GM12891 (cell line): ENCODE measurements around the gene PLCL1.

Source experiments
- DNase-seq: peaks from one replicate; pipeline ENCODE4 v3.0.0; 2011; ENCODE audit warnings: low spot score; ENCODE audit not compliant: insufficient read length
- FAIRE-seq: peaks from 2 replicates; lab custom pipeline; 2011; peaks lifted over from hg19 to GRCh38; lab: Jason Lieb, UNC
- PAX5 ChIP-seq: IDR thresholded peaks from 2 replicates; pipeline ENCODE4 v1.6.1; 2011; ENCODE audit warnings: low read length, moderate library complexity, mild to moderate bottlenecking; ENCODE audit not compliant: insufficient read depth, severe bottlenecking
- POLR2A ChIP-seq: IDR thresholded peaks from 2 replicates; pipeline ENCODE4 v1.6.1; 2011; ENCODE audit warnings: low read depth, low read length, control low read depth
- POLR2AphosphoS5 ChIP-seq: IDR thresholded peaks from 2 replicates; pipeline ENCODE4 v1.6.1; 2011; ENCODE audit warnings: low read depth, low read length, control low read depth
- POU2F2 ChIP-seq: IDR thresholded peaks from 2 replicates; pipeline ENCODE4 v1.6.1; 2011; ENCODE audit warnings: low read depth, mild to moderate bottlenecking, control low read depth, low read length, moderate library complexity
- SPI1 ChIP-seq: IDR thresholded peaks from 2 replicates; pipeline ENCODE4 v1.6.1; 2011; ENCODE audit warnings: low read depth, low read length, control low read depth
- TAF1 ChIP-seq: IDR thresholded peaks from 2 replicates; pipeline ENCODE4 v1.6.1; 2011; ENCODE audit warnings: low read depth, low read length, control low read depth

The PLCL1 gene

GRCh38 chr2:197997083-197997541 is 192.7 kb downstream of the PLCL1 start:
- no peak for DNase-seq
- TF ChIP-seq POU2F2 (no peak), POLR2A (no peak), PAX5 (no peak), SPI1 (no peak), POLR2AphosphoS5 (no peak)
- FAIRE-seq, result no peak

- FAIRE-seq, result no peak
- TF ChIP-seq TAF1 (no peak), PAX5 (no peak), SPI1 (no peak), POLR2AphosphoS5 (no peak), POU2F2 (no peak), POLR2A (no peak)
- no peak for DNase-seq
Measured at GRCh38 chr2:197998702-197999101, 194.3 kb downstream of the PLCL1 start.

- no peak for DNase-seq
Measured at GRCh38 chr2:198000417-198000816, 196.0 kb downstream of the PLCL1 start.

GRCh38 chr2:198004173-198004572 is 199.8 kb downstream of the PLCL1 start:
- FAIRE-seq, result no peak
- DNase-seq, result no peak
- TF ChIP-seq TAF1, result no peak
- no peak for TF ChIP-seq POLR2AphosphoS5
- no peak for TF ChIP-seq POU2F2
- no peak for TF ChIP-seq SPI1
- TF ChIP-seq POLR2A, result no peak
- no peak for TF ChIP-seq PAX5

More at GRCh38 chr2:198000417-198000816, 196.0 kb downstream of the PLCL1 start:
- no peak for FAIRE-seq
- TF ChIP-seq POLR2AphosphoS5, result no peak
- no peak for TF ChIP-seq POLR2A
- TF ChIP-seq PAX5, result no peak
- no peak for TF ChIP-seq TAF1
- no peak for TF ChIP-seq POU2F2
- no peak for TF ChIP-seq SPI1

GRCh38 chr2:198004921-198005829 is 200.8 kb downstream of the PLCL1 start:
- no peak for TF ChIP-seq POU2F2
- TF ChIP-seq PAX5, result no peak
- TF ChIP-seq TAF1, result no peak
- TF ChIP-seq POLR2A, result peak; percentile 42; the same call in 1 of the 2 replicates
- TF ChIP-seq SPI1, result no peak
- TF ChIP-seq POLR2AphosphoS5, result peak; percentile 63; the same call in 1 of the 2 replicates
- FAIRE-seq, result peak; percentile 93
- no peak for DNase-seq

GRCh38 chr2:198006733-198007132 is 202.3 kb downstream of the PLCL1 start:
- TF ChIP-seq POLR2A (no peak), SPI1 (no peak), PAX5 (no peak), POU2F2 (no peak), POLR2AphosphoS5 (no peak), TAF1 (no peak)
- DNase-seq (no peak), FAIRE-seq (no peak)

GRCh38 chr2:198008230-198008629 is 203.8 kb downstream of the PLCL1 start:
- TF ChIP-seq POLR2A, result no peak
- TF ChIP-seq POLR2AphosphoS5, result no peak
- no peak for TF ChIP-seq POU2F2
- no peak for TF ChIP-seq TAF1
- TF ChIP-seq PAX5, result no peak
- no peak for DNase-seq
- no peak for FAIRE-seq

- no peak for TF ChIP-seq SPI1
- no peak for TF ChIP-seq PAX5
- TF ChIP-seq POLR2A, result no peak
- TF ChIP-seq POU2F2, result no peak
- no peak for TF ChIP-seq TAF1
- no peak for TF ChIP-seq POLR2AphosphoS5
- DNase-seq, result no peak
- FAIRE-seq, result no peak
Measured at GRCh38 chr2:198012025-198012424, 207.6 kb downstream of the PLCL1 start.

- TF ChIP-seq POLR2AphosphoS5 (no peak), POU2F2 (no peak), TAF1 (no peak), POLR2A (no peak), SPI1 (no peak), PAX5 (no peak)
- no peak for DNase-seq
- FAIRE-seq, result no peak
Measured at GRCh38 chr2:198016243-198016642, 211.8 kb downstream of the PLCL1 start.

- FAIRE-seq (no peak), DNase-seq (no peak)
Measured at GRCh38 chr2:198017068-198017467, 212.7 kb downstream of the PLCL1 start.

More at GRCh38 chr2:198017068-198017467, 212.7 kb downstream of the PLCL1 start:
- TF ChIP-seq POLR2A, result no peak
- no peak for TF ChIP-seq POU2F2
- TF ChIP-seq PAX5, result no peak
- TF ChIP-seq POLR2AphosphoS5, result no peak
- TF ChIP-seq TAF1, result no peak
- TF ChIP-seq SPI1, result no peak
